Osteoblast (primary cell): ENCODE data around the gene CPLX3. TPM values are rescaled to one million over a fixed set of nuclear protein-coding genes. Genes with fewer than 3 reads are reported as not detected.

Experiments used
- DNase-seq: peaks from one replicate; pipeline ENCODE4 v3.0.0; 2011; ENCODE audit warnings: low spot score, mixed read lengths; ENCODE audit not compliant: insufficient read length; ENCODE audit errors: missing footprints
- H2AFZ ChIP-seq: 2 replicates; pipeline ENCODE4 v1.6.0; 2011; ENCODE audit warnings: mild to moderate bottlenecking, low read length
- H3K27ac ChIP-seq: 2 replicates; pipeline ENCODE4 v1.5.1; 2011; ENCODE audit warnings: mild to moderate bottlenecking, low read depth, low read length, moderate library complexity
- H3K27me3 ChIP-seq: 2 replicates; pipeline ENCODE4 v1.6.0; 2012; ENCODE audit warnings: mild to moderate bottlenecking, control low read depth, inconsistent platforms, low read length, moderate library complexity; ENCODE audit not compliant: insufficient read depth
- H3K36me3 ChIP-seq: 2 replicates; pipeline ENCODE4 v1.5.1; 2011; ENCODE audit warnings: mild to moderate bottlenecking, low read length, control low read depth, moderate library complexity; ENCODE audit not compliant: insufficient read depth
- H3K4me1 ChIP-seq: 2 replicates; pipeline ENCODE4 v1.5.1; 2011; ENCODE audit warnings: mild to moderate bottlenecking, low read length, control low read depth, moderate library complexity; ENCODE audit not compliant: insufficient read depth
- H3K4me2 ChIP-seq: 2 replicates; pipeline ENCODE4 v1.6.0; 2011; ENCODE audit warnings: mild to moderate bottlenecking, low read length; ENCODE audit not compliant: insufficient read depth
- H3K4me3 ChIP-seq: fragments of 200-600 bp; sonication (generic); 3 replicates; pipeline ENCODE4 v1.5.1; 2012; ENCODE audit warnings: mild to moderate bottlenecking, low read length, inconsistent platforms; ENCODE audit not compliant: insufficient read depth
- H3K79me2 ChIP-seq: 2 replicates; pipeline ENCODE4 v1.6.0; 2012; ENCODE audit warnings: mild to moderate bottlenecking, low read length, control low read depth, inconsistent platforms; ENCODE audit not compliant: insufficient read depth
- H3K9me3 ChIP-seq: 2 replicates; pipeline ENCODE4 v1.5.1; 2011; ENCODE audit warnings: low read depth, low read length, control low read depth
- H4K20me1 ChIP-seq: 2 replicates; pipeline ENCODE4 v1.6.0; 2012; ENCODE audit warnings: mild to moderate bottlenecking, low read length, control low read depth; ENCODE audit not compliant: insufficient read depth
- total RNA-seq: library from RNA; depleted of rRNA; stranded (reverse); fragments of >200 nt; gene quantifications from 2 replicates; pipeline ENCODE4 v1.2.3, GENCODE V29; 2012
- TF ChIP-seq, protein P1 (sequence below): IDR thresholded peaks from 2 replicates; pipeline ENCODE4 v1.5.1; 2011; ENCODE audit warnings: mild to moderate bottlenecking, low read depth, low read length, moderate library complexity; ENCODE audit errors: extremely low read depth

Gene CPLX3
- total RNA-seq, 1 donor: not detected

DNA sequence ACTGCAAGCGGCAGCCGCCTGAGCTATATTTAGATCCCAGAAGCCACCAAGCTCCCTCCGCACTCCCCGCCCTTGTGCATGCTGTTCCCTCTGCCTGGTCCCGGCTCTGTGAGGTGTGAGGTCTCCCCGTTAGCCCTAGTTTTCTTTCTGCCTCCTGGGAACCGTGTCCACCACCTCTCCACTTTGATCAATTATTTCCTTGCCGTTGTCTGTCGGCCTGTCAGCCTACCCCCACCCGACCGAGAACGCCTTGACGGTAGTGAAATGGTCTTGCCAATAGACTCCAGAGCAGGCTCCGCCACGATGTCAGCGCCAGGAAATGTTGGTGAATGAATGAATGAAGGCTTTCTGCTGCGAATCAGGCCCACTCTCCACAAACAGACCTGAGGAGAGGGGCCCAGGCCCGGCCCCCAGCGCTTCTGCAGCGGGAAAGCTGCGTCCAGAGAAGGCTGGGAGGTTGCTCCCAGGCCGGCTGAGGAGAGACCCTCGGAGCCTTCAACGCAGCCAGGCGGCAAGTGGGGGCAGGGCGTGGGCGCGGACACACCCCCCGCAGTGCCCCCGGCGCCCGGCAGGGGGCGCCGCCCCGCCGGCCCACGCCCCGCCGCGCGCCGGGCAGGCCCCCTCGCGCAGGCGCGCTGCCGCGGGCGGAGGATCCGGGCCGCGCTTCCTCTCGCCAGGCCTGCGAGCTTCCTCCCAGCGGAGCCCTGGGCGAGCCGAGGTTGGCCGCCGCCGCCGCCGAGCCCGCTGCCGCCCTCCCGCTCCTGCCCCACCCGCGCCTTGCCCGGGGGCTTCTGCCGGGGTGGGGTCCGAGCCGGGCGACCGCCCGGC is 44.8 kb upstream of the CPLX3 start, which contains the start of gene CSK:
Gene CSK, plus strand, starts transcription at position 650 of the 828 bp plus-strand sequence. CDS start 16,218 bp downstream, outside the sequence.
- Histone ChIP-seq H3K36me3 (no peaks in the 10 kb centered on the region), H4K20me1 (peaks cover 32% of the 10 kb centered on the region), H3K79me2 (peaks cover 43% of the 10 kb centered on the region), H3K9me3 (no peaks in the 10 kb centered on the region), H3K4me1 (peaks cover 37% of the 10 kb centered on the region), H3K27ac (peak within 1 kb of the TSS; percentile 18), H3K27me3 (no peaks in the 10 kb centered on the region), H3K4me3 (peak within 1 kb of the TSS; percentile 88), H2AFZ (peak within 1 kb of the TSS; percentile 91), H3K4me2 (peak within 1 kb of the TSS; percentile 86)
- TF ChIP-seq, protein P1, sequence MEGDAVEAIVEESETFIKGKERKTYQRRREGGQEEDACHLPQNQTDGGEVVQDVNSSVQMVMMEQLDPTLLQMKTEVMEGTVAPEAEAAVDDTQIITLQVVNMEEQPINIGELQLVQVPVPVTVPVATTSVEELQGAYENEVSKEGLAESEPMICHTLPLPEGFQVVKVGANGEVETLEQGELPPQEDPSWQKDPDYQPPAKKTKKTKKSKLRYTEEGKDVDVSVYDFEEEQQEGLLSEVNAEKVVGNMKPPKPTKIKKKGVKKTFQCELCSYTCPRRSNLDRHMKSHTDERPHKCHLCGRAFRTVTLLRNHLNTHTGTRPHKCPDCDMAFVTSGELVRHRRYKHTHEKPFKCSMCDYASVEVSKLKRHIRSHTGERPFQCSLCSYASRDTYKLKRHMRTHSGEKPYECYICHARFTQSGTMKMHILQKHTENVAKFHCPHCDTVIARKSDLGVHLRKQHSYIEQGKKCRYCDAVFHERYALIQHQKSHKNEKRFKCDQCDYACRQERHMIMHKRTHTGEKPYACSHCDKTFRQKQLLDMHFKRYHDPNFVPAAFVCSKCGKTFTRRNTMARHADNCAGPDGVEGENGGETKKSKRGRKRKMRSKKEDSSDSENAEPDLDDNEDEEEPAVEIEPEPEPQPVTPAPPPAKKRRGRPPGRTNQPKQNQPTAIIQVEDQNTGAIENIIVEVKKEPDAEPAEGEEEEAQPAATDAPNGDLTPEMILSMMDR: peak; percentile 34
- DNase-seq: peak; percentile 100

DNA sequence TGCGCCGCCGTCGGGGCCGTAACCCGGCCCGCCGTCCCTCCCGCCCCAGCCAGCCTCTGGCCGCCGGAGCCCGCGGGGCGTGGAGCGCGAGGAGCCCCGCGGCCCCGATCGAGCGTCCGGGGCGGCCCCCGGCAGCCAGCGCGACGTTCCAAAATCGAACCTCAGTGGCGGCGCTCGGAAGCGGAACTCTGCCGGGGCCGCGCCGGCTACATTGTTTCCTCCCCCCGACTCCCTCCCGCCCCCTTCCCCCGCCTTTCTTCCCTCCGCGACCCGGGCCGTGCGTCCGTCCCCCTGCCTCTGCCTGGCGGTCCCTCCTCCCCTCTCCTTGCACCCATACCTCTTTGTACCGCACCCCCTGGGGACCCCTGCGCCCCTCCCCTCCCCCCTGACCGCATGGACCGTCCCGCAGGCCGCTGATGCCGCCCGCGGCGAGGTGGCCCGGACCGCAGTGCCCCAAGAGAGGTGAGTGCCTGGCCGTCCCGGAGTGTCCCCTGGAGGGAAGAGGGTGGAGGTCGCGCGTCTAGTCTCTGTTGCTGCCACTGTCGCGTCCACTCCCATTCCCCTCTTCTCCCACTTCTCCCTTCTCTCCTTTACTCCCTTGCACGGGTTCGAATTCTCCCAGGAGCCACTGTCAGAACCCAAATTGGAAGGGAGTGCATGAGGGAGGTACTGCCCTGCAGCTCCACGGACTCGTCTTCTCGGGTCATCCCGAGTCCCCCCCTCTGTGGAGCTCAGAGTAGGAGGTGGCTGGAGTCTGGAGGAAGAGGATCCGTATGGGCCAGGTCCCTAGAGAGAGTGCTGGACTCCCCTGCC is 44.0 kb upstream of the CPLX3 start:
- Histone ChIP-seq H2AFZ (peak overlapping the region; percentile 42), H3K4me3 (peak overlapping the region; percentile 88), H3K36me3 (no peaks in the 10 kb centered on the region), H3K27me3 (no peaks in the 10 kb centered on the region), H4K20me1 (peaks cover 40% of the 10 kb centered on the region), H3K9me3 (no peaks in the 10 kb centered on the region), H3K4me1 (peaks cover 45% of the 10 kb centered on the region), H3K4me2 (peak overlapping the region; percentile 86), H3K79me2 (peaks cover 52% of the 10 kb centered on the region), H3K27ac (peak overlapping the region; percentile 18)
- TF ChIP-seq, protein P1: no peak
- peak; percentile 96 for DNase-seq

DNA sequence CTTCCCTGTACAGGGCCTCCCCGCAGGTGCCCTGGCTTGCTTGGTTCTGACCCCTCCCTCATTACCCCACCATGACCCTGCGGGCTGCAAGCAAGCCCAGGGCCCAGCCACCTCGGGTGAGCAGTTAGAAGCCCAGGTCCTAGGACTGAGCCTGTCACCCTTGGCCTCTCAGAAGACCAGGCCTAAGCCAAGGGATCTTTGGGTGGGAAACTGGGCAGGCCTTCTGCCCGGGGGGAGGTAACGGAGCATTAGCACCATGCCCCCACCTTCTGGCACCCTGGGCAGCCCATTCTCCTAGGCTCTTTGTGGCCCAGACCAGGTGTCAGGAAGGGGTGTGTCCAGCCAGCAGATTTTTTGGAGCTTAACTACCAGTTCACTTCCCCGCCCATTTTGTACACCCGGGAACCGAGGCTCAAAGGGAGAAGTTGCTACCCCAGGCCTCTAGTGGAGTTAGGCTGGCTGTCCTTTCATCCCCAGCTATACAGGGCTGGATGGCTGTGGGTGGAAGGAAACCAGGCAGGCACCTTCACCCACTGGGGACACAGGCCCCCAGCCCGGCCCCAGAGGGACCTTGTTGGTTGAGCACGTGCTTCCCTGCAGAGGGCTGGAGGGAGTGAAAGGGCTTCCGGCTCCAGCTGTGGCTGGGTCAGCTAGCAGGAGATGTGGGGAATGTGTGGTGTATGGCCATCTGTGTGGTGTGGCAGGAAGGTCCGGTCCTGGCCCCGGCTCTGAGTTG is 43.2 kb upstream of the CPLX3 start:
- TF ChIP-seq, protein P1: no peak
- H3K27me3 ChIP-seq: no peaks in the 10 kb centered on the region
- peak; percentile 87 for DNase-seq
- H3K27ac ChIP-seq: peak overlapping the region; percentile 18
- H3K36me3 ChIP-seq: no peaks in the 10 kb centered on the region
- H4K20me1 ChIP-seq: peaks cover 47% of the 10 kb centered on the region
- no peak overlapping the region for H2AFZ ChIP-seq
- H3K4me1 ChIP-seq: peaks cover 52% of the 10 kb centered on the region
- H3K4me2 ChIP-seq: peak overlapping the region; percentile 86
- peak overlapping the region; percentile 88 for H3K4me3 ChIP-seq
- no peaks in the 10 kb centered on the region for H3K9me3 ChIP-seq
- H3K79me2 ChIP-seq: peaks cover 59% of the 10 kb centered on the region
